HCT116 (cell line): Measurements from ENCODE around the gene S1PR1.

Source experiments
- EZH2 ChIP-seq: fragments of 200-600 bp; sonication (generic); IDR thresholded peaks from 2 replicates; pipeline ENCODE4 v1.6.1; 2017; ENCODE audit warnings: antibody characterized with exemption, mixed run types
- EZH2phosphoT487 ChIP-seq: fragments of 200-600 bp; IDR thresholded peaks from 2 replicates; pipeline ENCODE4 v1.6.1; 2018; ENCODE audit warnings: antibody characterized with exemption, borderline replicate concordance
- POLR2A ChIP-seq: IDR thresholded peaks from 2 replicates; pipeline ENCODE4 v1.7.0; 2011; ENCODE audit warnings: borderline replicate concordance; ENCODE audit not compliant: insufficient read depth, insufficient read length; ENCODE audit errors: extremely low read depth
- POLR2AphosphoS5 ChIP-seq: IDR thresholded peaks from 2 replicates; pipeline ENCODE4 v1.6.1; 2011; ENCODE audit warnings: mild to moderate bottlenecking, low read depth, low read length, moderate library complexity
- RAD21 ChIP-seq: IDR thresholded peaks from 2 replicates; pipeline ENCODE4 v1.6.1; 2012; ENCODE audit warnings: low read depth, mild to moderate bottlenecking
- SRF ChIP-seq: IDR thresholded peaks from 2 replicates; pipeline ENCODE4 v1.6.1; 2012; ENCODE audit warnings: low read depth
- TCF7L2 ChIP-seq: IDR thresholded peaks from 2 replicates; pipeline ENCODE4 v1.7.0; 2011; ENCODE audit warnings: borderline replicate concordance, inconsistent platforms; ENCODE audit not compliant: insufficient read depth, insufficient read length; ENCODE audit errors: extremely low read depth
- YY1 ChIP-seq: IDR thresholded peaks from 2 replicates; pipeline ENCODE4 v1.6.1; 2011; ENCODE audit warnings: low read length, low read depth, moderate library complexity, mild to moderate bottlenecking; ENCODE audit not compliant: insufficient replicate concordance; ENCODE audit errors: extremely low read depth
- TF ChIP-seq, protein P1 (sequence below), 3 experiments: fragments of 200-600 bp in 1 of 3; sonication (generic) in 1 of 3; IDR thresholded peaks in 2 of 3; conservative IDR thresholded peaks in 1 of 3; 2 replicates each; pipeline ENCODE4 v1.5.1; 2012 to 2017; ENCODE audit warnings: low read depth in 2 of 3, low read length in 2 of 3, antibody characterized with exemption in 1 of 3, borderline replicate concordance in 1 of 3, control low read depth in 1 of 3, mild to moderate bottlenecking in 1 of 3, mixed read lengths in 1 of 3, mixed run types in 1 of 3, moderate library complexity in 1 of 3; ENCODE audit not compliant: insufficient read depth in 1 of 3
- TF ChIP-seq, protein P2 (sequence below): IDR thresholded peaks from 2 replicates; pipeline ENCODE4 v1.6.1; 2011; ENCODE audit warnings: mild to moderate bottlenecking, low read length, moderate library complexity; ENCODE audit not compliant: insufficient replicate concordance; ENCODE audit errors: extremely low read depth

DNA sequence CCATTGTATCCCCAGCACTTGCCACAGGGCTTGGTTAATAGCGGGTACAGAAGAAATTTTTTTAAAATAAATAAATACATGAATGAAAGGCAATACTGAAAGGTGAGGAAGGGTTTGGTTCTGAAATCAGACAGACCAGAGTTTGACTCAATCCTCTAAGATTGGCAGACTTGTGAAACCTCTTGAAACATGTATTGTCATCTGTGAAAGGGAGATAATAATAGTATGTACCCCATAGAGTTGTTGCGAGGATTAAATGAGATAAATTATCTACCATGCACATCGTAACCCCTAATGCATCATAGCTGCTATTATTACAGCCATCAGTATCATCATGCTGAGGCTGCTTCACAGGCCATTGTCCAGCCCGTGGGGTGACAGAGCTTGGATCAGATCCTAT lies 41.4 kb downstream of the S1PR1 start:
- TF ChIP-seq TCF7L2 (no peak), RAD21 (no peak), EZH2 (no peak), POLR2A (no peak), POLR2AphosphoS5 (no peak), YY1 (no peak), EZH2phosphoT487 (no peak), SRF (no peak)
- TF ChIP-seq, protein P1, sequence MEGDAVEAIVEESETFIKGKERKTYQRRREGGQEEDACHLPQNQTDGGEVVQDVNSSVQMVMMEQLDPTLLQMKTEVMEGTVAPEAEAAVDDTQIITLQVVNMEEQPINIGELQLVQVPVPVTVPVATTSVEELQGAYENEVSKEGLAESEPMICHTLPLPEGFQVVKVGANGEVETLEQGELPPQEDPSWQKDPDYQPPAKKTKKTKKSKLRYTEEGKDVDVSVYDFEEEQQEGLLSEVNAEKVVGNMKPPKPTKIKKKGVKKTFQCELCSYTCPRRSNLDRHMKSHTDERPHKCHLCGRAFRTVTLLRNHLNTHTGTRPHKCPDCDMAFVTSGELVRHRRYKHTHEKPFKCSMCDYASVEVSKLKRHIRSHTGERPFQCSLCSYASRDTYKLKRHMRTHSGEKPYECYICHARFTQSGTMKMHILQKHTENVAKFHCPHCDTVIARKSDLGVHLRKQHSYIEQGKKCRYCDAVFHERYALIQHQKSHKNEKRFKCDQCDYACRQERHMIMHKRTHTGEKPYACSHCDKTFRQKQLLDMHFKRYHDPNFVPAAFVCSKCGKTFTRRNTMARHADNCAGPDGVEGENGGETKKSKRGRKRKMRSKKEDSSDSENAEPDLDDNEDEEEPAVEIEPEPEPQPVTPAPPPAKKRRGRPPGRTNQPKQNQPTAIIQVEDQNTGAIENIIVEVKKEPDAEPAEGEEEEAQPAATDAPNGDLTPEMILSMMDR (IDR thresholded peaks at IDR 0.05 in 2 of 3, conservative IDR thresholded peaks at IDR 0.05 in 1 of 3; ENCODE audit: borderline replicate concordance in 1 of 3, insufficient read depth in 1 of 3, low read depth in 2 of 3, low read length in 2 of 3): no peak
- TF ChIP-seq, protein P2, sequence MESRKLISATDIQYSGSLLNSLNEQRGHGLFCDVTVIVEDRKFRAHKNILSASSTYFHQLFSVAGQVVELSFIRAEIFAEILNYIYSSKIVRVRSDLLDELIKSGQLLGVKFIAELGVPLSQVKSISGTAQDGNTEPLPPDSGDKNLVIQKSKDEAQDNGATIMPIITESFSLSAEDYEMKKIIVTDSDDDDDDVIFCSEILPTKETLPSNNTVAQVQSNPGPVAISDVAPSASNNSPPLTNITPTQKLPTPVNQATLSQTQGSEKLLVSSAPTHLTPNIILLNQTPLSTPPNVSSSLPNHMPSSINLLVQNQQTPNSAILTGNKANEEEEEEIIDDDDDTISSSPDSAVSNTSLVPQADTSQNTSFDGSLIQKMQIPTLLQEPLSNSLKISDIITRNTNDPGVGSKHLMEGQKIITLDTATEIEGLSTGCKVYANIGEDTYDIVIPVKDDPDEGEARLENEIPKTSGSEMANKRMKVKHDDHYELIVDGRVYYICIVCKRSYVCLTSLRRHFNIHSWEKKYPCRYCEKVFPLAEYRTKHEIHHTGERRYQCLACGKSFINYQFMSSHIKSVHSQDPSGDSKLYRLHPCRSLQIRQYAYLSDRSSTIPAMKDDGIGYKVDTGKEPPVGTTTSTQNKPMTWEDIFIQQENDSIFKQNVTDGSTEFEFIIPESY: no peak
